Right ventricle myocardium inferior (tissue), 1 donor: ENCODE data around the gene CAPN13. TPM values are rescaled to one million over a fixed set of nuclear protein-coding genes. Genes with fewer than 3 reads are reported as not detected.

ENCODE experiments used
- ATAC-seq: fragments of 200-7000 bp; cut with Tn5 transposase; one replicate; pipeline ENCODE4 v1.9.1; 2020; ENCODE audit warnings: mild to moderate bottlenecking, moderate library complexity
- DNase-seq: peaks from one replicate; pipeline ENCODE4 v3.0.0; 2021; ENCODE audit errors: missing footprints
- intact Hi-C: fragments of 100-400 bp; cut with DNase I; formaldehyde crosslinking; loops from one replicate; pipeline ENCODE4 v1.11.0; 2022
- total RNA-seq: library from RNA; stranded (reverse); fragmentation: NEBNext Ultra II Directional; extraction: Animal tissue kit (Norgen Biotek cat#: 25700); gene quantifications from one replicate; pipeline ENCODE4 v1.2.1, GENCODE V29; 2021
- donor health status: DM: no; HTN: yes; CAD: no; lungs with severe emphysema.

Gene CAPN13
- total RNA-seq, 1 donor from 2014 or later = not detected

DNA sequence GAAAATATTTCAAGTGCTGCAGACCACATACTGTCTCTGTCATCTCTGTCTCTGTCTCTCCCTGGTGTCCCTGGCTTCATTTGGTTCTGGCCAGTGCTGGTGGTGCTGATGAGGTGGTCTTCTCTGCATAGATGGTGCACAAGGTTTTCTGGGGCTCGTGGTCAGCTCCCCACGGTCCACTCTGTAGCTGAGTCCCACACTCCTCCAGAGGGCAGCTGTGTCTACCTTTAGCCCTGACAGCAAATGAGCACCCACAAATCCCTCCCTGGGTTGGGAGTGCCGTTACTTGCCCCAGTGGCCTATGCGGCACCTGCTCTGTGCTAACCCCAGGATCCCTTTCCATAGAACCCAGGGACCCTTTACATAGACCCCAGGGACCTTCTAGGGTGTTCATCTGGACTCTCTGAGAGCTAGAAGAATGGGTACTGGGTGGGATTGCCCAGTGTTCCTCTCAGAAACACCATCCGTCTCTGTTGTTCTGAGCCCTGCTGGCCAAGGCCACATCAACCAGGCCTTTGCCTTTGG is 129.3 kb downstream of the CAPN13 start:
- intact Hi-C loops = no loop called here
- DNase-seq = no peak
- ATAC-seq = no peak

DNA sequence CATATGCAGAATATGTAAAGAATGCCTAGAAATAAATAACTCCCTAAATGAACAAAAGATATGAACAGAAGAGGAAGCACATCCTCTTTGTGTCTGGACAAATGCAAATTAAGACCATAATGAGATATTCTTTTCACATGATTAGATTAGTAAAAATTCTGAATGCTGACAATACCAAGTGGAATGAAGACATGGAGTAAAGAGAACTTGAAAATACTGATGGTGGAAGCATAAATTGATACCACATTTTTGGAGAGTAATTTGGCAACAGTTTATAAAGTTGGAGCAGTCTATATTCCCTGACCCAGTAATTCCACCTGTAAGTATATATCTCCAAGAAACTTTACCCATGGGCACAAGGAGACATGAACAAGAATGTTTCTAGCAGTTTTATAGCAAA is 130.0 kb downstream of the CAPN13 start:
- intact Hi-C loops = no loop called here
- no peak for DNase-seq
- ATAC-seq = no peak

DNA sequence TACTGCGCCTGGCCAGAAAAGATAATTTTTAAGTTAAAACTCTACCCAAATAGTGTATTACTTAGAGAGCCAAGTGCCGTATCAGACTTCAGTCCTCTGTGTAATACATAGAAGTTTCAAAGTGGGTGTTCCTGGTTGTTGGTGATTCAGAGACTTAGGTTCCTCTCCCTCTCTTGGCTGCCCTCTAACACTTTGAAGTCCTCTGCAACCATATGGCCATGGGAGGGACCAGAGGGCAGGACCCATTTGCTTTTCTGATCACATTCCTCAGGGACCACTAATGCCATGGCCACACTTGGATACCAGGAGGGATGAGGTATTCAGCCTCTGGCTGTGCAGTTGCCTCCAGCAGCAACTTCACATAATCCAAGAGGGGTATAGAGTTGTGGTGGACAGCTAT is 131.5 kb downstream of the CAPN13 start:
- DNase-seq = no peak
- no peak for ATAC-seq
- intact Hi-C loops = no loop called here

DNA sequence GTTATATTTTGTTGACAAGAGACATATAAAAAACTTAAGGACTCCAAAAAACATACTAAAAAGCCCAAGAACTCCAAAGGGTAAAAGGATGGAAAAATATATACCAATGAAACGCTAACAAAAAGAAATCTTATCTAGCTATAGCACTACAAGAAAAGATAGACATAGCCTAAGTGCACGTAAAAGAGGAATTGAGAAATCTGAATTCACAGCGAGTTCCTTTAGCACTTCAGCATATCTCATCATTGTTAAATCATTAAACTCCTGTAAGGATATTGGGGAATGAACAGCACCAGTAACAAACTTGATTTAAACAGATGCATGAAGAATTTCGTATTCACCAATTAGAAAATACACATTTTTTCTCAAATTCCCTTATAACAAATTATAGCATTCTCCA is 134.1 kb downstream of the CAPN13 start:
- no peak for ATAC-seq
- DNase-seq = no peak
- intact Hi-C loops = no loop called here
